K562 (cell line): Measurements from ENCODE around the gene PI16. TPM values are rescaled to one million over a fixed set of nuclear protein-coding genes. Genes with fewer than 3 reads are reported as not detected.

Source experiments
- ATAC-seq: fragments of 200-7000 bp; cut with Tn5 transposase; 3 replicates; pipeline ENCODE4 v1.9.1; 2020; ENCODE audit warnings: moderate library complexity
- BruUV-seq: library from RNA; stranded (reverse); fragments of 400-500 nt; replicated peaks from 2 replicates; lab custom pipeline; 2021; lab: Mats Ljungman, UMichigan
- CTCF ChIA-PET: fragments of 300-600 bp; formaldehyde crosslinking; extraction: SDS; loops from one replicate; lab custom pipeline; 2021; ENCODE audit warnings: low intra/inter-chr PET ratio; lab: Yijun Ruan, JAX
- POLR2A ChIA-PET: fragments of 300-600, 350-650 bp; sonication (Branson Sonifier 250); formaldehyde crosslinking; extraction: SDS; loops from one replicate; lab custom pipeline; 2021; ENCODE audit warnings: antibody characterized with exemption, inconsistent platforms; lab: Yijun Ruan, JAX
- DNase-seq, 4 experiments: peaks; one replicate each; pipeline versions ENCODE4 v3.0.0 to v3.0.0-alpha.2; 2011 to 2018; ENCODE audit warnings: low spot score in 3 of 4, mixed read lengths in 3 of 4; ENCODE audit errors: extremely low read depth in 1 of 4
- FAIRE-seq: peaks from 2 replicates; lab custom pipeline; 2011; peaks lifted over from hg19 to GRCh38; lab: Jason Lieb, UNC
- H2AFZ ChIP-seq: 2 replicates; pipeline ENCODE4 v1.6.0; 2011; ENCODE audit warnings: low read depth, low read length, control low read depth, inconsistent platforms
- H3K27ac ChIP-seq: fragments of 200-600 bp; 3 replicates; pipeline ENCODE4 v1.8.0; 2011; ENCODE audit warnings: low read depth, mild to moderate bottlenecking, control low read depth, inconsistent platforms, low read length, moderate library complexity, mixed read lengths; ENCODE audit errors: extremely low read depth
- H3K27me3 ChIP-seq, 2 experiments: fragments of 300-600 bp in 1 of 2; 2 replicates in 1 of 2; 3 replicates in 1 of 2; pipeline versions ENCODE4 v1.6.0 to v1.8.0; 2011; ENCODE audit warnings: inconsistent platforms in 2 of 2, low read length in 2 of 2, mild to moderate bottlenecking in 1 of 2, mixed read lengths in 1 of 2, moderate library complexity in 1 of 2; ENCODE audit not compliant: control insufficient read depth in 2 of 2, insufficient read depth in 2 of 2
- H3K36me3 ChIP-seq: fragments of 300-600 bp; 3 replicates; pipeline ENCODE4 v1.8.0; 2011; ENCODE audit warnings: mild to moderate bottlenecking, low read length, inconsistent platforms; ENCODE audit not compliant: control insufficient read depth, insufficient read depth
- H3K4me1 ChIP-seq, 2 experiments: fragments of 200-600 bp in 1 of 2; replicated peaks in 1 of 2; 2 replicates in 1 of 2; 3 replicates in 1 of 2; pipeline versions ENCODE4 v1.5.1 to v1.8.0; 2011; ENCODE audit warnings: inconsistent platforms in 2 of 2, low read length in 2 of 2, mild to moderate bottlenecking in 1 of 2, mixed read lengths in 1 of 2, moderate library complexity in 1 of 2; ENCODE audit not compliant: control insufficient read depth in 2 of 2, insufficient read depth in 2 of 2
- H3K4me2 ChIP-seq: 2 replicates; pipeline ENCODE4 v1.6.1; 2011; ENCODE audit warnings: low read length, control low read depth, inconsistent platforms, mixed read lengths; ENCODE audit not compliant: insufficient read depth
- H3K4me3 ChIP-seq: fragments of 200-600 bp; sonication (generic), shearing (Covaris generic); 2 replicates; pipeline ENCODE4 v1.5.1; 2016; ENCODE audit warnings: control low read depth, inconsistent platforms
- H3K79me2 ChIP-seq: fragments of 200-600 bp; 3 replicates; pipeline ENCODE4 v1.8.0; 2011; ENCODE audit warnings: low read length, inconsistent platforms; ENCODE audit not compliant: control insufficient read depth, insufficient read depth
- H3K9ac ChIP-seq, 2 experiments: 2 replicates each; pipeline versions ENCODE4 v1.6.0 to v1.6.1; 2011; ENCODE audit warnings: low read depth in 2 of 2, low read length in 2 of 2, control low read depth in 1 of 2, inconsistent platforms in 1 of 2, mild to moderate bottlenecking in 1 of 2, mixed read lengths in 1 of 2; ENCODE audit not compliant: insufficient read depth in 1 of 2
- H3K9me1 ChIP-seq: one replicate; pipeline ENCODE4 v1.6.0; 2011; ENCODE audit warnings: inconsistent platforms, mild to moderate bottlenecking, low read length, moderate library complexity; ENCODE audit not compliant: control insufficient read depth, insufficient read depth
- H3K9me3 ChIP-seq: replicated peaks from 2 replicates; pipeline ENCODE4 v1.5.1; 2011; ENCODE audit warnings: low read depth, low read length, inconsistent platforms; ENCODE audit not compliant: control insufficient read depth, insufficient read depth
- H4K20me1 ChIP-seq: replicated peaks from 2 replicates; pipeline ENCODE4 v1.6.1; 2011; ENCODE audit warnings: low read length, inconsistent platforms, mixed read lengths; ENCODE audit not compliant: control insufficient read depth, insufficient read depth
- CCNT2 ChIP-seq: IDR thresholded peaks from 2 replicates; pipeline ENCODE4 v1.6.1; 2011; ENCODE audit warnings: borderline replicate concordance, low read depth, mild to moderate bottlenecking, moderate library complexity, mixed read lengths, low read length; ENCODE audit not compliant: insufficient read length; ENCODE audit errors: extremely low read depth
- CREM ChIP-seq: IDR thresholded peaks from 2 replicates; pipeline ENCODE4 v1.6.1; 2014; ENCODE audit warnings: antibody characterized with exemption, low read depth
- CXXC5 ChIP-seq: fragments of 250-450 bp; sonication (Bioruptor Pico); IDR thresholded peaks from 2 replicates; pipeline ENCODE4 v1.8.0; 2022; ENCODE audit warnings: inconsistent platforms, mild to moderate bottlenecking, moderate library complexity
- HNRNPUL1 ChIP-seq: fragments of 200-400 bp; formaldehyde crosslinking; IDR thresholded peaks from 2 replicates; pipeline ENCODE4 v1.6.1; 2017; ENCODE audit warnings: low read length
- JUND ChIP-seq, 2 experiments: IDR thresholded peaks; 2 replicates in 1 of 2; 3 replicates in 1 of 2; pipeline ENCODE4 v1.6.1; 2011; ENCODE audit warnings: borderline replicate concordance in 2 of 2, low read depth in 2 of 2, low read length in 2 of 2, improper control_type of control experiment in 1 of 2, missing biosample characterization in 1 of 2, missing genetic modification characterization in 1 of 2, missing genetic modification reagents in 1 of 2
- KDM1A ChIP-seq, 2 experiments: fragments of 450-650 bp; IDR thresholded peaks; 2 replicates each; pipeline ENCODE4 v1.6.1; 2016; ENCODE audit warnings: mild to moderate bottlenecking in 2 of 2
- LCOR ChIP-seq: sonication (generic); formaldehyde crosslinking; IDR thresholded peaks from 2 replicates; pipeline ENCODE4 v1.8.0; 2022; ENCODE audit warnings: mild to moderate bottlenecking, missing genetic modification reagents
- MTF1 ChIP-seq: fragments of 250-450 bp; sonication (Bioruptor Pico); IDR thresholded peaks from 2 replicates; pipeline ENCODE4 v1.9.0; 2021; ENCODE audit warnings: moderate library complexity, mild to moderate bottlenecking, inconsistent platforms, borderline replicate concordance
- NFRKB ChIP-seq: fragments of 450-650 bp; IDR thresholded peaks from 2 replicates; pipeline ENCODE4 v1.6.1; 2016; ENCODE audit warnings: low read depth
- PHF21A ChIP-seq: fragments of 450-650 bp; IDR thresholded peaks from 2 replicates; pipeline ENCODE4 v1.6.1; 2017; ENCODE audit warnings: low read depth, borderline replicate concordance
- RBFOX2 ChIP-seq: fragments of 200-400 bp; formaldehyde crosslinking; IDR thresholded peaks from 2 replicates; pipeline ENCODE4 v1.6.1; 2017; ENCODE audit warnings: low read depth, mild to moderate bottlenecking, low read length, moderate library complexity
- RBM17 ChIP-seq: fragments of 200-400 bp; formaldehyde crosslinking; IDR thresholded peaks from 2 replicates; pipeline ENCODE4 v1.6.1; 2017; ENCODE audit warnings: low read depth, mild to moderate bottlenecking, low read length, borderline replicate concordance
- ZNF124 ChIP-seq: sonication (generic); formaldehyde crosslinking; IDR thresholded peaks from 2 replicates; pipeline ENCODE4 v1.8.1; 2022; ENCODE audit warnings: missing genetic modification reagents
- WGBS: fragments of 100-300 bp; shearing (Covaris generic); methylation state at CpG from one replicate; pipeline ENCODE4 v1.1.6; 2016; ENCODE audit warnings: low coverage, mixed read lengths; ENCODE audit not compliant: insufficient coverage; ENCODE audit errors: missing lambda C conversion rate; 5-methylcytosine and 5-hydroxymethylcytosine counted together
- in situ Hi-C: fragments of 300-500 bp; cut with MboI; formaldehyde crosslinking; loops from 4 replicates; pipeline ENCODE4 v1.15.0; 2018; ENCODE audit warnings: inconsistent platforms, mixed read lengths
- intact Hi-C: fragments of 100-400 bp; cut with micrococcal nuclease; formaldehyde crosslinking; loops from 2 replicates; pipeline ENCODE4 v1.14.2; 2022
- polyA plus RNA-seq, 8 experiments: library from polyadenylated mRNA; depleted of rRNA in 4 of 8; stranded (reverse) in 5 of 8; unstranded in 3 of 8; fragments of >200 nt; fragmentation: Nextera tagmentation in 2 of 8; fragmentation: Illumina TruSeq in 1 of 8; extraction: Ambion mirVana in 2 of 8; extraction: Trizol in 1 of 8; gene quantifications; 2 replicates each; pipeline versions ENCODE4 v1.2.1 to v1.2.3, GENCODE V29; 2011 to 2014; ENCODE audit warnings: inconsistent platforms in 1 of 8, missing spikeins in 1 of 8
- total RNA-seq, 7 experiments: library from RNA; depleted of rRNA in 6 of 7; stranded (reverse); fragments of >200 nt in 6 of 7; fragmentation: Illumina TruSeq in 2 of 7; extraction: Trizol in 2 of 7; gene quantifications; 2 replicates each; pipeline versions ENCODE4 v1.2.1 to v1.2.3, GENCODE V29; 2011 to 2021; ENCODE audit warnings: low replicate concordance in 1 of 7
- TF ChIP-seq, protein P1 (sequence below), 2 experiments: fragments of 450-650 bp in 1 of 2; sonication (generic) in 1 of 2; formaldehyde crosslinking in 1 of 2; IDR thresholded peaks in 1 of 2; conservative IDR thresholded peaks in 1 of 2; 2 replicates each; pipeline versions ENCODE4 v1.6.1 to v1.8.1; 2016 to 2023; ENCODE audit warnings: mild to moderate bottlenecking in 2 of 2, moderate library complexity in 2 of 2, inconsistent platforms in 1 of 2, missing genetic modification reagents in 1 of 2

The PI16 gene
- total and polyA plus RNA-seq, 9 of the 15 experiments (the other 6 are each of a cell fraction or from before 2014, with no cell fraction given) = 0.06 to 0.18 TPM; not detected in 7

DNA sequence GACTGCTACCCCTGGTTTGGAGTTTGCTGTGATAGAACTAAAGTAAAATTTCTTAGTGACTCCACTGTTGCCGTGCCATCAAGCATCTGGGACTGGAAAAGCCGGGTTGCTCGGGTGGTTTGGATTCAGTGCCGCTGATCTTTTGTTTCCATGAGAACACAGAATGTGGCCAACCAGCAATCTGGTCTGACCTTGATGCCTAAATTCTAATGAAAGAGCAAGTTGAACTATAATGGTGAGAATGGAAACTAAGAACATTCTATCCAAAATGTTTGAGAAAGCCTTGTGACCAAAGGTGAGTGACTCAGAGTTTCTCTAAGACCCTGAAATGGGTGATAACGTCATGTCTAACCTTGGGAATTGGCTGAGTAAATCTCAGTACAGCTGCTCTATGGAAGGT lies 9.9 kb upstream of the PI16 start:
- intact Hi-C loops (no loop called here), in situ Hi-C loops (no loop called here)
- CTCF ChIA-PET = no interaction called here
- no peaks in the 10 kb centered on the region for H3K9me1 ChIP-seq
- H3K4me2 ChIP-seq = no peak overlapping the region
- no peak overlapping the region for H3K4me3 ChIP-seq
- H2AFZ ChIP-seq = no peak overlapping the region
- no TSS peak for BruUV-seq
- H3K9ac ChIP-seq = no peak overlapping the region
- POLR2A ChIA-PET = no interaction called here
- H3K9me3 ChIP-seq = no peaks in the 10 kb centered on the region
- DNase-seq = no peak
- H3K27me3 ChIP-seq = peaks cover 29 to 55% of the 10 kb centered on the region in 2 experiments
- FAIRE-seq = no peak
- WGBS = under 1% methylated on average over 5 of the region's 5 CpGs
- H3K27ac ChIP-seq = no peak overlapping the region
- no peaks in the 10 kb centered on the region for H3K79me2 ChIP-seq
- no peaks in the 10 kb centered on the region for H3K36me3 ChIP-seq
- 0 out of 2 replicates have a peak, but pooled peaks cover 2% of the 10 kb centered on the region for H4K20me1 ChIP-seq
- no peaks in the 10 kb centered on the region for H3K4me1 ChIP-seq
- ATAC-seq = no peak; the same call in 2 of the 3 replicates
- peak; percentile 33 to 34; a peak in 2 of 4 replicates for TF ChIP-seq KDM1A (IDR thresholded peaks at IDR 0.05)
- no peak for TF ChIP-seq ZNF124
- TF ChIP-seq RBFOX2 = no peak
- TF ChIP-seq JUND (IDR thresholded peaks at IDR 0.05; ENCODE audit: borderline replicate concordance, low read depth, low read length) = peak; percentile 36; the same call in 1 of the 2 replicates
- no peak for TF ChIP-seq JUND (tag; IDR thresholded peaks at IDR 0.05; ENCODE audit: borderline replicate concordance, low read depth, low read length)
- TF ChIP-seq PHF21A = peak; percentile 35; the same call in 1 of the 2 replicates
- no peak for TF ChIP-seq HNRNPUL1
- TF ChIP-seq NFRKB = no peak
- no peak for TF ChIP-seq CREM
- no peak for TF ChIP-seq MTF1 (CRISPR knock-in tag)
- no peak for TF ChIP-seq LCOR (CRISPR knock-in tag)
- no peak for TF ChIP-seq RBM17
- no peak for TF ChIP-seq CCNT2
- no peak for TF ChIP-seq CXXC5 (CRISPR knock-in tag)
- TF ChIP-seq, protein P1, sequence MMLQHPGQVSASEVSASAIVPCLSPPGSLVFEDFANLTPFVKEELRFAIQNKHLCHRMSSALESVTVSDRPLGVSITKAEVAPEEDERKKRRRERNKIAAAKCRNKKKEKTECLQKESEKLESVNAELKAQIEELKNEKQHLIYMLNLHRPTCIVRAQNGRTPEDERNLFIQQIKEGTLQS (IDR thresholded peaks at IDR 0.05) = peak; percentile 63
- TF ChIP-seq, protein P1 (CRISPR knock-in tag; conservative IDR thresholded peaks at IDR 0.05) = no peak
